ENCODE measurements around the gene CACNA1E.

DNA sequence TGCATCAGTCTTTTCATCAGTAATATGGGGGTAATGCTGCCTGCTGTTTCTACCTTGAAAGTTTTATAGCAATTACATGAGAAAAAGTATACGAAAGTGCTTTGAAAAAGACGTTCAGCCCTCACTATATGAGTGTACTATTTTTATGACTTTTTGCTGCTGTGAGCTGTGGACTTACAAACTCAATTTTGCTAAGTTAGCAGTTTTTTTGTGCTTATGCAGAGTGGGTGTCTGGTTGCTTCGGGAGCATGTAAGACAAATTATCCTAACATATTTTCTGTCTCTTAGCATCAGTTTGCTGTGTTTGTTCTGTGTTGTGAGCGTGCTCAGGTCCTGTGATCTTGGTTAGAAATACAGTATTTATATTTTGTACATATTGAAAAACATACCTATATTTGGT is 109.7 kb downstream of the CACNA1E start:
- no peak for TF ChIP-seq EZH2phosphoT487 (conservative IDR thresholded peaks at IDR 0.05; ENCODE audit: low read length)
- TF ChIP-seq CTCF (IDR thresholded peaks at IDR 0.05; ENCODE audit: insufficient read depth, low read length, poor library complexity, severe bottlenecking), result no peak

Measured in SU-DHL-6 (cell line).